HG02759 (cell line): Measurements from ENCODE around the gene EPHB1.
"Not testable (repeated sequence)": the region's sequence is repeated elsewhere in the genome, so short reads cannot be mapped to it uniquely, and the experiment has no call there.

ENCODE experiments used
- ATAC-seq: cut with Tn5 transposase; IDR thresholded peaks from one replicate; pipeline ENCODE4 v1.9.1; 2021; ENCODE audit warnings: mild to moderate bottlenecking, moderate library complexity; ENCODE audit not compliant: unreplicated experiment

The EPHB1 gene

DNA sequence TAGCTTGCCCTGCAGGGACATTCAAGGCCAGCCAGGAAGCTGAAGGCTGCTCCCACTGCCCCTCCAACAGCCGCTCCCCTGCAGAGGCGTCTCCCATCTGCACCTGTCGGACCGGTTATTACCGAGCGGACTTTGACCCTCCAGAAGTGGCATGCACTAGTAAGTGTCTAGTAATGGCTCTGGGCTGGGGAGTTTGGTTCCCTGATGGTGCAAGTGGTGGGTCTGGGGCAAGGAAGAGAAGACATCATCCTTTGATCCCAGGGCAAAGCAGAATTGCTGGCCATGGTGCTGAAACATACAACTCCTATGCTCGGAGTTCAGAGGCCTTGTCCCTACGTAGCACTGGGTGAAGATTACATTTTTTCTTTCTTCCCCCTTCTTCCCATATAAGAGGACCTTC is 311.4 kb downstream of the EPHB1 start:
- ATAC-seq = no peak

DNA sequence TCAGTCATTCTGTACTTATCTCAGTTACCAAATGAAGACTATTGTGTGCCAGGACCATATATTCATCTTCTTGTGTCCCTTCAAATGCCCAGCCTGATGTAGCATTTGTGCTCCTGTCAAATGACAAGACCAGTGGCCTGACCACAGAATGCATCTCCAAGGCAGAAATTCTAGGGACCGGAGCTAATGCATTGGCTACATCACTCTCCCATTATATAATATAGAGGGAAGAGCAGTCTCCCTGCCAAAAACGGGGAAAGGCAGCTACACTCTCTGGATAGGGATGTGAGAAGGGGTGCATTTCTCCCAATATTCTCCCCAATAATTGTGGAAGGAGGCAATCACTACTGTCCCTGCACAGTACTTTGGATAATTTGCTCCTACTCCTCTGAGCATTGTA is 312.0 kb downstream of the EPHB1 start:
- no peak for ATAC-seq

DNA sequence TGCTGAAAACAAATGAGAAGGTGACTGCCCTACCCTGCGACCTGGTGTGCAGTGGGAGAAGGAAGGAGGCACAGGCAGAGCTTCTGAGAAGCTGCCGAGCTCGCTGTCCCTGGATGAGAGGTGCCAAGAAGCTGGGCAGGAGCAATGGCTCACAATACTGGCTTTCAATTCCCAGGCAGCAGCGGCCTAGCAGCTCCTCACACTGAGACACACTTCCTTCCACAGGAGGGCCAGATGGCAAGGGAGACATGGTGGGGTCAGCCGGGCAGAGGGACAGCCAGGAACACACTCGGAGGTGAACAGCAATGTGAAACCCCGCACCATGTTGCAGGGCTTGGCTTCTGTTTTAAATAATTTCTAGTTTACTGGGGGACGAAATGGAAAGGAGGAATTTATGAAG is 314.6 kb downstream of the EPHB1 start:
- no peak for ATAC-seq

DNA sequence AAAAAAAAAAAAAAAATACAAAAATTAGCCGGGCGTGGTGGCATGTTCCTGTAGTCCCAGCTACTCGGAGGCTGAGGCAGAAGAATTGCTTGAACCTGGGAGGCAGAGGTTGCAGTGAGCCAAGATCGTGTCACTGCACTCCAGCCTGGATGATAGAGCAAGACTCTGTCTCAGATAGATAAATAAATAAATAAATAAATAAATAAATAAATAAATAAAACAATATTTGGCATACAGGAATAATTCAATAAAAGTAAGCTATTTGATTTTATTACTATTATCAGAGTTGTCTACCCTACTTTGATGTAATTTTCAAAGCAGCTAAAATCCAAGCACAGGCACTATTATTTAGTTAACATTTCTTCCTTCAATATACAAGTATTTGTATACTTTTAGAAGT is 319.5 kb downstream of the EPHB1 start:
- not testable (repeated sequence) for ATAC-seq

DNA sequence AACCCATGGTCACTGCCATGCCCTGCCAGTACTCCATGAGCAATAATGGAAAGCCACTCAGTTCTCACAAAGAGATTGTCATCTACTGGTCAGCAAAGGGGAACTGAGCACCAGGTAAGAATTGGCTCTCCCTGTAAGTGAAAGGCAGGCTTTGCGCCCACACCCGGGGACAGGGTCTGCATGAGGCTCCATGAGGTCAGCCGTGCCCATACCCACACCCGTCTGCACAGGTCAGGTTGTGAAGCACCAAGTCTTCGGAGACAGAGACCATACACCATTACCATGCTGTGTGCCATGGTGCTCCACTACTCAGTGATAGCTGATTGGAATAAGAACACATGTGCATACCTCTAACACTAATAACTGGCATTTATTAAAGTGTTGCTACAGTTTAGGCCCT is 322.9 kb downstream of the EPHB1 start:
- no peak for ATAC-seq

DNA sequence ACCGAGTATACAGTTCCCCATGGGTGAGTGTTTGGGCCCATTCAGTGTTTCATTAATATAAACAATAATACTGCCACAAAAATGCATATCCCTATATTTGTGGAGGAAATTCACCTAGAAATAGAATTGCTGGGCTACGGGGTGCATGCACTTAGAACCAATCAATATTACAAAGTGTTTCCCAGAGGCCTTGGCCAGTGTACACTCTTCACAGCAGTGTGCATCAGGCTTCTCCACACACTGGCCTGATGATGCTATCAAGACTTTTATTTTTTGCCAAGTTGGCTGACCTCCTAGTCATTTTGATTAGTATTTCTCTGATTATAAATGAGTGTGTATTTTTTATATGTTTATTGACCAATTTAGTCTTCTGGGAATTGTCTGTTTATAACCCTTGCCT is 323.7 kb downstream of the EPHB1 start:
- ATAC-seq = no peak

DNA sequence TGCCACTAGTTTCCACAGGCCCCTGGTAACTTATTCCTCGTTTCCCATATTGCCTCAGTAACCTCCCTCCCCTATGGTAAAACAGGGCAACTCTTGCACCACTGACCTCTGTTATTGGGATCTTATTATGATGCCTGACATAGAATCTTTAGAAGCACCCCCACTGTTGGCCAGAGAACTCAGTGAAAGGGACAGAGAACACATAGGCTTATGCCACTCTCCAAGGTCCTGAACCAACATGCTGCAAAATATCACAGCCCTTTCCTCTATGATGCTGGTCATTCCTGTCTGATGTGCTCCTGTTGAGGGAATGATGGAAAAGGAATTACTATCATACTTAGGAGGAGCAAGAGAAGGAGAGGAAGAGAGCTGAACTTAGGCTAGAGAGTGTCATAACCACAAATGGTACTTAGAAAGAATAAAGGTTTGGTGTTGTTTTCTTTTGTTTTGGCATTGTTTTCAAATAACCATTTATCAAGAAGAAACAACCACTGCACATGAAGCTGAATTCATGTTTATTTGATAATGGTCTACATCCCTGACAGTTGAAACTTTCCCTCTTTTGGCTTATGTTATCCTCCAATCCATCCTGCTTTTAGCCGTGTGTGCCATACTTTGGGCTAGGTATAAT is 330.2 kb downstream of the EPHB1 start:
- ATAC-seq = no peak

DNA sequence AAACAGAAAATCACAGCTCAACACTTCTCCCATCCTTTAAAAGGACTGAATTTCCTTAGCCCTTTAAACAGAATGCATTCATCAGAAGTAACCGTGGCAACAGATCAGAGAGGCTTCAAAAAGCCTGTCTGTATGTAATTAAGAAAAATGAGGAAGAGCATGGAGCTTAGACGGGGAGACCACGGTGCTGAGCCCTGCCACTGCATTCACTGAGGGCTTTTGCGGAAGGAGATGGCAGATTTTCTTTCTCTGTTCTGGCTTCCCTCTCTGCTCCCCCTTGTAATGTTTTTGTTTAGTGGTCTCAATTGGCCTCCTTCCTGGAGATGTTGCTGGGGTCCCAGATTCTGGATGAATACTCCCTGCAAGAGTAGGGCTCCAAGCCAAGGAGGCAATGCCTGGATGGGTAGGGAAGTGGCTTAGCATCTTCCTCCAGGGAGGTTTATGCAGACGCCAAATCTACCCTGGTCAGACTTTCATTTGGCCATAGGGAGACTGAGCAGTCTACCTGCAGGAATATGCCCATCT is 332.9 kb downstream of the EPHB1 start:
- no peak for ATAC-seq

DNA sequence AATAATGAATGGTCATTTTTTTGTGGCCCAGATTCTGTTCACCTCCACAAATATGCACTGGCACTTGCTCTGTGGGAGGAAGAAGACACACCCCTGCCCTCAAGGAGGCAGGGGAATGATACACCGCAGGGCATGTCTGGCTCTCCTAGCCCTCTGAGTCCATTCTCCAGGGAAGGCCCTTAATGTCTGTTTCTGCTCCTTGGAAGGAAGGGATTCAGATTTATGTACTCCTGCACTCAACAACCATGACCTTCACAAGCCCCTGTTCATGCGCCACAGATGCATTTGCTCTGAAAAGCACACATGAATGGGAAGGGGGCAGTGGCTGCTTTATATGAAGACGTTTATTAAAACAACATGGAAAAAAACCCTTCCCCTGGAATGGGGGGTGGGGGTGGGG is 333.8 kb downstream of the EPHB1 start:
- ATAC-seq = no peak

DNA sequence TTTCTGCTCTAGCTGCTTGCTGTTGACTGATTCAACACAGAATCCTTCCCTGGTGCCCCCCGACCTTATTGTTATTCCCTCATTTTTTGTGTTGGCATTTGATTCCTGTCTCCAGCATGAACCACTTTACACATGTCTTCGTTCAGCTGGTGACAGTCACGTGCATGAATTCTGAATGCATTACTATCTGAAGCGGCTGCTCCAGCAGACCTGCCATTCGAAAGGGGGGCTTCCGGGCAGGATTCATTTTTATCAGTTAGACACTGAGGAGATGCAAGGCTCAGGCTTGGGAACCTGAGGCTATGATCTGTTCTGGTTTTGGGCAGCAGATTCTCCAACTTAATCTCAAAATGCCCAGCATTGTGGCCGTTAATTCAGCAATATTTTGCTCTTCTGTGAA is 336.2 kb downstream of the EPHB1 start:
- no peak for ATAC-seq

DNA sequence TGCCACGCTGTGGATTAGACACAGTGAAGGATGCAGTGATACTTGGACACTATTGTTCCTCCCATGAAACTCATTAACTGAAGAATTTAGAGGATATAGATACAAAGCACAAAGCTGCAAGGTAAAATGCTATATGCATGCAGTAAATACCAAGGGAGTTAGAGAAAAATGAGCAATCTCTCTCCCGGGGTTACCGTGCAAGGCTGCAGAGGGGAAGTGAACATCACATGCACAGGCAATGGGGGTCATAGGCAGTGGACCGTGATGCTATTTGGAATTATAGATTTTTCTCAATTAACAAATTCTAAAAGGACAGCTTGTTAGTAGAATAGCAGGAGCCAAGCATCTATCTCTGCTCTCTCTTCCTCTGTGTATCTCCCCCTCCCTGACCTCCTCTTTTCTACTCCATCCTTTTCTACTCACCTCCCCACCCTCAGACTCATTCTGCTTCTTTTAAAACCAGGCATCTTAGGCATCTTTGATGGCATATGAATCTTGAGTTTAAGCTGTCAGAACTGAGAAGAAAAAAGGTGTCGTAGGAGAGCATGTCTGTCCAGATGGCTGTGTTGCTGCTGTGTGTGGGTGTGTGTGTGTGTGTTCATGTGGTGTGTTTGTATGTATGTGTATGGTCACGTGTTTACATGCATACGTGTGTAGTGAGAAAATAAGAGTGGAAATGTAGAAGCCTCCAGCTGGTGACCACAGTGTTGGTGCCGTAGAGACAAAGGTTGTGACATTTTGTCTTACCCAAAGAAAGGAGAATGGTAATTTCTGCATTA is 339.0 kb downstream of the EPHB1 start:
- ATAC-seq = no peak

DNA sequence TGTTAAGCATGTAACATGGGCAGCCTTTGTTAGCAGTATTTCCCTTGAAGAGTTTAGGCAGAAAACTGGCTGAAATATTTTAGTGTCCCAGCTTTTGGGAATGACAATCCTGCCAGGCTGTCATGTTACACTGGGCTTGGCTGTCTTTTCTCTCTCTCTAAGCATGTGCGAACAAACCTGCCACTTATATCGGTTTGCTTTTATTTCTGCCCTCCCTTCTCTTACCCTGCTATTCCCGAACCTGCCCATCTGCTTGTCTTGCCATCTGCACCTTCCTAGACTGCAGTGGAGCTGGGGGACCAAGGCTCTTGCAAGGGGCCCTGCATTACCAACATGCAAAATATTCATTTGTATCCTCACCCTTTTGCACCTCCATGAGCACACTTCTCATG is 339.6 kb downstream of the EPHB1 start:
- ATAC-seq = no peak

DNA sequence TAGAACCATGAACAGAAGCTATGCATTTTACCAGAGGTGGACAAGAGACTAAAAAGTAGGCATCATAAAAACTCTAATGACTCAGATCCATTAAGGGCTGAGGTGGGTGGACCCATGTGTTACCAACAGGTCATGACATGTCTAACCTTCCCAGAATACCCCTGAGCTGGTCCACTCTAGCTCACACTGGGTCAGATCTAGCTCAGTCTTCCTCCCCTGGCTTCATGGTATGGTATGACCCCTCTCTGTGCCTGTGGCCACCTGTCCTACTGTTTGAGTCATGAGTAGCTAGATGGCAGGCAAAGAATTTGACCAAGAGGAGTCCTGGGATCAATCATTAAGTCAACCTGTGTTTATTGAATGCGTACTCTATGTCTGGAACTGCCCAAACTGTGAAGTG is 340.4 kb downstream of the EPHB1 start:
- no peak for ATAC-seq

DNA sequence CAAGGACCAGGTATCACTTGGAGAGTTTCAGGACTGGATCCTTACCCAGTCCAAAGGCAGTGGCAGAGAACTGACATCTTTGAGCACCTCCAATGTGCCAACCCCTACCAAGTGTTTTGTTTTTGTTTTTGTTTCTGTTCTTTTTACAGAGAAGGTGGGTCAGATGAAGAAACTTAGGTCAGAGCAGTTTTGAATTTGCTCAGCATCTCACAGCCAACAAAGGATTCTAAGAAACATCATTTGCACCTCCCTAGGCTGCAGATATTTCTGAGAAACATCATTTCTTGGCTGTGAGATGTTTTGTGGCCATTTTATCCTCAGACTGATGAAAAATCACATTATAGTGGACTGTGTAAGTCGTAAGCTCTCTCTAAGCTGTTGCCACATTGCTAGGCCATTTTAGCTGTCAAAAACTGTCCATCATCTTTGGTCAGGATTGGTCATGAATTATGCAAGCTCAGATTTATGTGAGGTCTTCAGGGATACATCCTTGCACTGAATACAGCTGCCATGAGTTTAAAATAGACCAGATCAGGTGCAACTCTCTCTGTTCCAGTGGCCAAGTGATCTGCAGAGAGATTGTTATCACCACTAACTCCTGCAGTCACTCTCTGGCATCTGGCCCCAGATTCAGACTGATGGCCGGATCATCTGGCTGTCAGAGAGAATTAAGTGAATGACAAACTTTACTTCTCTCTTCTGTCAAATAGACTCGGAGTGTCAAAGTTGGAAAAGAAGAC is 341.5 kb downstream of the EPHB1 start:
- ATAC-seq = peak; percentile 56

DNA sequence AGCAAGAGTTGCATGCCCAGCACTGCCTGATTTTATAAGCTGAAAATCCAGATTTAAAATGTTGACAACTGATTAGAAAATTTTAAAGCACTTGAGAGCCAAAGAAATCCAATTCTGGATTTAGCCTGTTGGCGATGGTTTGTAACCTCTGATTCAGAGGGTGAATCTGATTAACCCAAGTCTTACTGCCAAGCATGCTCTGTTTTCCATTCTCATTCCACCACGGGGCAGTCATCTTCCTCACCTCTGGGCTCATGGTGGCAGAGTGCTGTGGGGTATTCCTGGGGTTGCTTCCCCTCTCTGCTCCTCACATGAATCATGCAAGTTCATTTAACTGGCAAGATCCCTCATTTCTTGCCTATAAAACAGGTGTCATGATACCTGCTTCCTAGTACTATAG is 342.2 kb downstream of the EPHB1 start:
- no peak for ATAC-seq

DNA sequence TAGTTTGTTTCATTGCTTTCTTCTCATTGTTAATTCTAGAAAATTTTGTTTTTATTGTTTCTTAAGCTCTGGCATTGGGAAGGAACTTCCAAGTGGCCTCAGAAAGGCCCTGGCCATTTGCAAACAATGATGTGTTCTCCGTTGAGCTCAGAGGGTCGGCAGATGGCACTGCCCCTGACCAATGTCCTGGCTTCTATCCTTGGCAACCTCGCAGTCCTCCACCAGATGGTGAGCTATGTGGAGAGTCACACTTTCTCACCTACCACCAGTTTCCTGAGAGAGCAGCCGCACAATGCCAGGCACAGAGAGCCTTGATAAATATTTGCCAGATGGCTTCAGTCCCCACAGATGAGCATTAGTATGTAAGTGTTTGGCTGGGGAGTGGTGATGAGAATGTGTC is 343.7 kb downstream of the EPHB1 start:
- ATAC-seq = no peak

DNA sequence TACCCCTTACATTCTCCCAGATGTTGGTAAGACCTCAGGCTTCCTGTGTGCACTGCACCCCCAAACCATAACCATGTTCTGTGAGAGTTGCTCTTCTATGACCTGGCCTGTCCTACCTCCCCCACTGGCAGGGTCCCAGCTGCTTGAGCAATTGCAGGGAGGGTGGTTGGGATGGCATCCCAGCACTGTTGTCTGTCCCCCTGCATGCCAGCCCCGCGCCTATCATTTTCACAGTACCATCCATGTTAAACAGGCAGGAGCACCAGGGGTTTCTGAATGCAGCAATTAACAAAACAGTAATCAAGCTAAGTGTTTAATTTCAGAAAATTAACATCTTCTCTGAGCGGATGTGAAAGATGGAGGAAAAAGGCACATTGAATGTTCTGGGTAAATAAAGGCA is 345.5 kb downstream of the EPHB1 start:
- no peak for ATAC-seq

DNA sequence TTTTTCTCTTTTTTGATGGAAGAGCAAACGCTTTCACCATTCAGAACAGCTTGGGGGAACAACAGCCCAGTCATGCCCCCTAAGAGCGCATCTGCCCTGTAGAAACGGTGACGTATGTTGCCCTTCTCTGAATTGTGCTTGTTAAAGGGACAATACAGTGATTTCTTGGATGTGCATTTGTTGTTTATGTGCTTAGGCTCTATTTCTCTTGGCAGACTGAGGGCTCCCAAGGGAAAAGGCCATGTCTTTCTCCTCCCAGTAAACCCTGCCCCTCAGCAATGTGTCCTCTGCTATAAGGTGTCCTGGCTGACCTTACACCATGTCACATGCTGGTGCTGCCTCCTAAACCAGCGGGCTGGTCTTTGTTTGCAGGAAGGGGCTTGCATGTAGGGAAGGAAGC is 346.1 kb downstream of the EPHB1 start:
- ATAC-seq = no peak

DNA sequence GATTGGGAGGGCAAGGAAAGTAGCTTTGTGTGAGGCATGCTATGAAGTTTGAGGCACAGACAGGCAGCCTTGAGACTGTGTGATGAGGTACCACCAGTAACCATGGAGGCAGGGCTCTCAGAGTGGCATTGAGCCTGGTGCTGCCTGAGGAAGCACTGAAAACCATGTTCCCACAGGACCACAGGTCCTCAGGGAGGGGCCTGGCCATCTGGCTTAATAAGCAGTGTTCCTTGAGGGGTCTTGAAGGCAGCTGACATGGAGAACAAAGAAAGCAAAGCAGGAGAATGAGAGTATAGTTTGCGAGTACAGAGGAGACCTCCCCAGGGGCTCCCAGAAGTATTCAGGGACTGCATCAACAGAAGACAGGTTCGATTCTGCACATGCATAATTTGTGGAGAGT is 346.6 kb downstream of the EPHB1 start:
- ATAC-seq = no peak

DNA sequence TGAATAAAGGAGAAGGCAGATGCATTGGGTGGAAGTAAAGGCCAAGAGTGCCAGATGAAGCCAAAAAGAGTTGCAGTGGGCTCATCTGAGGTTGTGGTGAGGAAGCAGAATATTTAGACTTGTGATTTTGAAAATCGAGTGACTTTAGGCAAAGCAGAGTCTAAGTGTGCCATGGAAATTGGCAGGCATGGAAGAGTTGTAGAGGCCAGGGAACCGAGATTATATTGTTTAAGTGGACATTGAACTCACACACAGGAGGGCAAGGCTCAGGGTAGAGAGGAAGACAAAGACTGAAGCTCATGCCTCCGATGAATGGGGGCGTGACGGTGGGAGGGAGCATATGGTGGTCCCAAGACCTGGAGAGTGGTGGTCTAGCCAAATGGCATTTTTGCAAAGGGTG is 347.5 kb downstream of the EPHB1 start:
- ATAC-seq = no peak

DNA sequence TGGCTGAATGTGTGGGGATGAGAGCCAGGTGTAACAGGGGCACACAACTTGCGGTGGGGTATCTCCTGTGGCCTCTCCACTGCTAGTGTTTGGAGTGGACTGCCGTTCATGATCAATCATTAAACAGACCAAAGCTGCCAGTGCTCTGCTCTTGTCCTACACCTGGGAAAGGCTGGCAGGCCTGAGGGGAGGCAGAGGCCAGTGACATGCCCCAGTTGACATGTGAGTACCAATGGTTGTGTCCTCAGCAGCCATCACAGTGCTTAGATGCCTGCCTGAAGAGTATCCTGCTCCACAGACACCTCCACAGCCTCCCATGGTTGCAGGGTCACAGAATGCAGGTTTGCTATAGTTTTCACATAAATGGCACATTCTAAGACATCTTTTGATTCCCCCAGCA is 348.4 kb downstream of the EPHB1 start:
- no peak for ATAC-seq

DNA sequence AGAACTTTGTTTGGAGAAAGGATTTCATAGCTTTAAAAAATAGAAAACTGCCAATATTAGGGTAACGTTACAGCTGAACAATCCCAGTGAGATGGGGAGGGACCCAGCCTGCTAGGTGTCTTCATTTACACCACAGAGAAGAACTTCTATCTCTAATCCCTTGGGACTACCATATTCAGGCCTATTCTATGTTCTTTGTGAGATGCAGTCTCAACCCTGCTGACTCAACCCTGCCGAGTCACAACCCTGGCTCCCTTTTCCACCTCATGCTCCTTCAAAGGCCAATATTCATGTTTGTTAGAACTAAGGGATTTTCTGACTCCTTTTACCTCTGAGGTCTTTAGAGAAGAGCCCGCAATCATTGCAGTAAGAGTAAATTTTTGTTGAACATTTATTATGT is 350.5 kb downstream of the EPHB1 start:
- ATAC-seq = no peak
